Neural cell (in vitro differentiated cells): Measurements from ENCODE around the gene RDH8. TPM values are rescaled to one million over a fixed set of nuclear protein-coding genes. Genes with fewer than 3 reads are reported as not detected.

Experiments
- H2AFZ ChIP-seq: fragments of 200-600, 300-800 bp; sonication (generic), shearing (Covaris generic); 2 replicates; pipeline ENCODE4 v1.6.0; 2014; ENCODE audit warnings: low read depth, mild to moderate bottlenecking, antibody characterized with exemption, low read length, moderate library complexity
- H3F3A ChIP-seq: fragments of 200-600 bp; shearing (Covaris generic); 2 replicates; pipeline ENCODE4 v1.6.1; 2016; ENCODE audit warnings: mild to moderate bottlenecking, moderate library complexity, mixed read lengths, antibody characterized with exemption, low read length; ENCODE audit not compliant: insufficient read depth, poor library complexity, severe bottlenecking
- H3K27ac ChIP-seq: fragments of 200-600, 300-800 bp; sonication (generic), shearing (Covaris generic); 2 replicates; pipeline ENCODE4 v1.5.1; 2014; ENCODE audit warnings: mild to moderate bottlenecking, low read length, moderate library complexity
- H3K27me3 ChIP-seq: fragments of 300-800, 200-600 bp; sonication (generic), shearing (Covaris generic); 2 replicates; pipeline ENCODE4 v1.6.0; 2014; ENCODE audit warnings: mild to moderate bottlenecking, low read depth, low read length, moderate library complexity; ENCODE audit not compliant: insufficient read depth
- H3K36me3 ChIP-seq: fragments of 300-800, 200-600 bp; sonication (generic), shearing (Covaris generic); 2 replicates; pipeline ENCODE4 v1.5.1; 2014; ENCODE audit warnings: mild to moderate bottlenecking, antibody characterized with exemption, low read length, moderate library complexity; ENCODE audit not compliant: insufficient read depth
- H3K4me2 ChIP-seq: fragments of 300-800, 200-600 bp; sonication (generic), shearing (Covaris generic); 2 replicates; pipeline ENCODE4 v1.6.0; 2014; ENCODE audit warnings: mild to moderate bottlenecking, low read length
- H3K4me3 ChIP-seq: fragments of 300-800, 200-600 bp; sonication (generic), shearing (Covaris generic); 2 replicates; pipeline ENCODE4 v1.5.1; 2014; ENCODE audit warnings: mild to moderate bottlenecking, low read length, moderate library complexity
- H3K79me2 ChIP-seq: fragments of 200-600 bp; shearing (Covaris generic); replicated peaks from 2 replicates; pipeline ENCODE4 v1.6.0; 2014; ENCODE audit warnings: mild to moderate bottlenecking, low read length, moderate library complexity; ENCODE audit not compliant: insufficient read depth
- H3K9ac ChIP-seq: fragments of 300-800, 200-600 bp; sonication (generic), shearing (Covaris generic); 2 replicates; pipeline ENCODE4 v1.6.1; 2016; ENCODE audit warnings: mild to moderate bottlenecking, low read length, mixed read lengths
- H3K9me2 ChIP-seq: fragments of 200-600 bp; shearing (Covaris generic); 2 replicates; pipeline ENCODE4 v1.6.1; 2016; ENCODE audit warnings: mild to moderate bottlenecking, low read length, mixed read lengths; ENCODE audit not compliant: insufficient read depth
- H3K9me3 ChIP-seq: fragments of 200-600, 300-800 bp; sonication (generic), shearing (Covaris generic); 2 replicates; pipeline ENCODE4 v1.6.1; 2016; ENCODE audit warnings: mild to moderate bottlenecking, mixed run types, low read length, moderate library complexity, mixed read lengths
- H4K20me1 ChIP-seq: fragments of 200-600 bp; shearing (Covaris generic); 2 replicates; pipeline ENCODE4 v1.6.1; 2016; ENCODE audit warnings: mild to moderate bottlenecking, mixed run types; ENCODE audit not compliant: insufficient read depth
- CTCF ChIP-seq: fragments of 450-650 bp; IDR thresholded peaks from 2 replicates; pipeline ENCODE4 v1.5.1; 2014; ENCODE audit warnings: antibody characterized with exemption, mild to moderate bottlenecking, moderate library complexity; ENCODE audit not compliant: poor library complexity, severe bottlenecking
- EP300 ChIP-seq: fragments of 450-650 bp; conservative IDR thresholded peaks from 2 replicates; pipeline ENCODE4 v1.6.1; 2014; ENCODE audit warnings: antibody characterized with exemption, mild to moderate bottlenecking, moderate library complexity; ENCODE audit not compliant: poor library complexity, severe bottlenecking
- EZH2 ChIP-seq: fragments of 200-600, 300-800 bp; shearing (Covaris generic), sonication (generic); IDR thresholded peaks from 2 replicates; pipeline ENCODE4 v1.6.1; 2014; ENCODE audit warnings: antibody characterized with exemption, low read length, borderline replicate concordance, mild to moderate bottlenecking; ENCODE audit not compliant: insufficient read depth, poor library complexity, severe bottlenecking
- MXI1 ChIP-seq: fragments of 450-650 bp; conservative IDR thresholded peaks from 2 replicates; pipeline ENCODE4 v1.6.1; 2014; ENCODE audit warnings: antibody characterized with exemption, mild to moderate bottlenecking; ENCODE audit not compliant: poor library complexity, severe bottlenecking
- RAD21 ChIP-seq: fragments of 450-650 bp; conservative IDR thresholded peaks from 2 replicates; pipeline ENCODE4 v1.6.1; 2014; ENCODE audit warnings: antibody characterized with exemption, mild to moderate bottlenecking, moderate library complexity
- SMC3 ChIP-seq: fragments of 450-650 bp; conservative IDR thresholded peaks from 2 replicates; pipeline ENCODE4 v1.6.1; 2014; ENCODE audit warnings: antibody characterized with exemption, mild to moderate bottlenecking, moderate library complexity; ENCODE audit not compliant: poor library complexity
- TAF1 ChIP-seq: IDR thresholded peaks from 2 replicates; pipeline ENCODE4 v1.6.1; 2012; ENCODE audit warnings: low read depth
- polyA plus RNA-seq: library from polyadenylated mRNA; depleted of rRNA; stranded (reverse); fragments of >200 nt; gene quantifications from 2 replicates; pipeline ENCODE4 v1.2.3, GENCODE V29; 2014
- TF ChIP-seq, protein P1 (sequence below): IDR thresholded peaks from 2 replicates; pipeline ENCODE4 v1.6.1; 2012; ENCODE audit warnings: borderline replicate concordance

RDH8 gene
- polyA plus RNA-seq, 1 donor from 2014 or later: not detected

- no peak overlapping the region for H3K27ac ChIP-seq
- H2AFZ ChIP-seq: no peak overlapping the region
- H3K79me2 ChIP-seq: no peaks in the 10 kb centered on the region
- H4K20me1 ChIP-seq: no peaks in the 10 kb centered on the region
- H3K4me3 ChIP-seq: no peak overlapping the region
- H3F3A ChIP-seq: no peaks in the 10 kb centered on the region
- no peaks in the 10 kb centered on the region for H3K9me3 ChIP-seq
- no peaks in the 10 kb centered on the region for H3K9me2 ChIP-seq
- TF ChIP-seq TAF1: no peak
- TF ChIP-seq MXI1: no peak
- TF ChIP-seq CTCF: no peak
- no peak for TF ChIP-seq RAD21
- no peak for TF ChIP-seq SMC3
- no peak for TF ChIP-seq EP300
- TF ChIP-seq, protein P1, sequence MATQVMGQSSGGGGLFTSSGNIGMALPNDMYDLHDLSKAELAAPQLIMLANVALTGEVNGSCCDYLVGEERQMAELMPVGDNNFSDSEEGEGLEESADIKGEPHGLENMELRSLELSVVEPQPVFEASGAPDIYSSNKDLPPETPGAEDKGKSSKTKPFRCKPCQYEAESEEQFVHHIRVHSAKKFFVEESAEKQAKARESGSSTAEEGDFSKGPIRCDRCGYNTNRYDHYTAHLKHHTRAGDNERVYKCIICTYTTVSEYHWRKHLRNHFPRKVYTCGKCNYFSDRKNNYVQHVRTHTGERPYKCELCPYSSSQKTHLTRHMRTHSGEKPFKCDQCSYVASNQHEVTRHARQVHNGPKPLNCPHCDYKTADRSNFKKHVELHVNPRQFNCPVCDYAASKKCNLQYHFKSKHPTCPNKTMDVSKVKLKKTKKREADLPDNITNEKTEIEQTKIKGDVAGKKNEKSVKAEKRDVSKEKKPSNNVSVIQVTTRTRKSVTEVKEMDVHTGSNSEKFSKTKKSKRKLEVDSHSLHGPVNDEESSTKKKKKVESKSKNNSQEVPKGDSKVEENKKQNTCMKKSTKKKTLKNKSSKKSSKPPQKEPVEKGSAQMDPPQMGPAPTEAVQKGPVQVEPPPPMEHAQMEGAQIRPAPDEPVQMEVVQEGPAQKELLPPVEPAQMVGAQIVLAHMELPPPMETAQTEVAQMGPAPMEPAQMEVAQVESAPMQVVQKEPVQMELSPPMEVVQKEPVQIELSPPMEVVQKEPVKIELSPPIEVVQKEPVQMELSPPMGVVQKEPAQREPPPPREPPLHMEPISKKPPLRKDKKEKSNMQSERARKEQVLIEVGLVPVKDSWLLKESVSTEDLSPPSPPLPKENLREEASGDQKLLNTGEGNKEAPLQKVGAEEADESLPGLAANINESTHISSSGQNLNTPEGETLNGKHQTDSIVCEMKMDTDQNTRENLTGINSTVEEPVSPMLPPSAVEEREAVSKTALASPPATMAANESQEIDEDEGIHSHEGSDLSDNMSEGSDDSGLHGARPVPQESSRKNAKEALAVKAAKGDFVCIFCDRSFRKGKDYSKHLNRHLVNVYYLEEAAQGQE: no peak
- no peak for TF ChIP-seq EZH2
- H3K4me2 ChIP-seq: no peak overlapping the region
- H3K36me3 ChIP-seq: no peaks in the 10 kb centered on the region
- no peaks in the 10 kb centered on the region for H3K27me3 ChIP-seq
- H3K9ac ChIP-seq: no peak overlapping the region
Observed at GRCh38 chr19:10049626-10050025, 36.3 kb downstream of the RDH8 start.

DNA sequence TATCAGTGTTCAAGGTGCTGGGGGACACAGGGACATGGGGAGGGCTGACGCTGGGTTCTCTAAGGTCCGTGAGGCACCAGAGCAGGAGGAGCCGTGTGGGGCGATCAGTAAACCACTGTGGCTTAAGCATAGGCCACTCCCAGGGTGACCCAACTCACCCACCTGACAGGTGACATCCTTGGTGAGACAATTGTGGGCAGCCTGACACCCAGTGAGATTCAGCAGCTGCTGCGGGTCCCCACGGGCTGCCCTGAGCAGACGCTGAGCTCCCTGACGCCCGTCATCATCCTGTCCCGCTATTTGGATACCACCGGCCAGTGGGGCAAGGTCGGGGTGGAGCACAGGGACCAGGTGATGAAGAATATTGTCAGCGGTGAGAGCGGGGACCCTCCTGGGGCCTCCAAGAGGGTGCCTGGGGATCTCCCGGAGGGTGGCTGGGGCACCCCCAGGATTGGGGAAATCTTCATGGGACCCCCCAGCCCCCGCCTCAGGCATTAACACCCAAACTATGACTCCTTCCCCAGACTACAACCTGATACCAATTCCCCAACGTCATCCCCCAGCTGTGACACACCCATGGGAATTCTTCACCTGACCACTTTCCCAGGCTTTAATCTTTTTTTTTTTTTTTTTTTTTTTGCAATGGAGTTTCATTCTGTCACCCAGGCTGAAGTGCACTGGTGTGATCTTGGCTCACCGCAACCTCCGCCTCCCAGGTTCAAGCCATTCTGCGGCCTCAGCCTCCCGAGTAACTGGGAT is 39.5 kb downstream of the RDH8 start:
- Histone ChIP-seq H3K9me3 (no peaks in the 10 kb centered on the region), H3K9me2 (no peaks in the 10 kb centered on the region), H3K4me2 (no peak overlapping the region), H3K9ac (no peak overlapping the region), H3K79me2 (no peaks in the 10 kb centered on the region), H4K20me1 (no peaks in the 10 kb centered on the region), H3K4me3 (no peak overlapping the region), H3K27me3 (no peaks in the 10 kb centered on the region), H2AFZ (no peak overlapping the region), H3K36me3 (no peaks in the 10 kb centered on the region), H3K27ac (no peak overlapping the region), H3F3A (no peaks in the 10 kb centered on the region)
- TF ChIP-seq MXI1: no peak
